ENCODE data around the gene SMIM13. TPM values are rescaled to one million over a fixed set of nuclear protein-coding genes. Genes with fewer than 3 reads are reported as not detected.

SMIM13 gene
- total RNA-seq, 1 experiment from 2014 or later = 17.7 TPM

GRCh38 chr6:11185204-11185842 lies 91.7 kb downstream of the SMIM13 start:
- DNase-seq (ENCODE audit: low read depth) = no peak

DNA sequence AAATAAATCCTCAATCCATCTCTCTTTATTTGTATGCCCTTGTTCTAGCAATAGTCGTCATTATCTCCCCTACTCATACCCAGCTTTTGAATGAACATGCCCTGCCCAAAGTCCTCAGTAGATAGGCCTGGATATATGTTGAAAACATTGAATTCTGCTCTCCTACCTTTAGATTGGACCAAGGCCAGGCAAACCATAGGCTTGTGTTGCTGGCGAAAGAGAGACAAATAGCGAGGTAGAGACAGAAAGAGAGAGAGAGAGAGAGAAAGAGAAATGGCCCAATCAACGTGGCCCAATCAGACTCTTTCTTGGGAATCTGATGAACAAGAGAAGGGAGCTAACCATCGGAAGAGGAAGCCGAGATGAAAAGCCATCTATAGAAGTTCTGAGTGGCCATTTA lies 93.7 kb downstream of the SMIM13 start:
- DNase-seq (ENCODE audit: low read depth) = no peak

Small RNAs within 50 kb of the gene (small RNA-seq; reads per million reads assigned to genes)
- gene AL136139.1 = not detected

Other genes starting within 250 kb of the SMIM13 start
- not detected in 2 replicates for gene GCM2, start 211.8 kb upstream of the SMIM13 start, total RNA-seq (2014; rRNA removed; shearing (Covaris generic))
- not detected in 2 replicates for gene SYCP2L, start 206.8 kb upstream of the SMIM13 start, total RNA-seq (2014; rRNA removed; shearing (Covaris generic))
- 2.3 and 3.3 TPM in 2 replicates for gene ELOVL2, start 49.5 kb upstream of the SMIM13 start, total RNA-seq (2014; rRNA removed; shearing (Covaris generic))
- gene ERVFRD-1, start 17.9 kb downstream of the SMIM13 start, total RNA-seq (2014; rRNA removed; shearing (Covaris generic)) = not detected in 2 replicates
- gene NEDD9, start 138.8 kb downstream of the SMIM13 start, total RNA-seq (2014; rRNA removed; shearing (Covaris generic)) = 0.33 and 0.39 TPM in 2 replicates